ENCODE results near the gene NUP62. TPM values are rescaled to one million over a fixed set of nuclear protein-coding genes. Genes with fewer than 3 reads are reported as not detected.

NUP62 gene
- total and polyA plus RNA-seq, 2 of the 4 experiments (the other 2 are of a cell fraction) = 21.3 to 29.7 TPM

DNA sequence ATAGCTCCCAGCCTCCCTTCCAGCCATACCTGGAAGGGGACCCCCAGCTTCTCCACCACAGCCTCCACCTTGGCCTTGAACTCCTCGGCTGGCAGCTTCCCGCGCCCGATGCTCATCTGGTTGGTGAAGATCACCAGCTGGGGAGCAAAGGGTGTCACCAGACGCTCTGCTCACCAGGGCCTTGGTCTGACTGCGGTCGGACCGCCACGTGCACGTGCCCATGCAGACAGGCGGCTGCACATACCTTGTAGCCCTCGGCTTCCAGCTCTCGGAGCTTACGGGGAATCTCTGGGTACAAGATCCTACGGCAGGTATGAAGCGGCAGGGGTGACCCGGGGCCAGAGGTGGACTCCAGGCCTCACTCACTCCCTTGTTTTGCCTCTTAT is 65.4 kb downstream of the NUP62 start:
- Histone ChIP-seq H4K5ac (ENCODE audit: low read depth, low read length) (no peak overlapping the region), H2AK9ac (replicated peaks; ENCODE audit: low read depth, low read length, poor library complexity) (no peak overlapping the region), H2AFZ (replicated peaks; ENCODE audit: low read length, poor library complexity) (no peak overlapping the region), H2AK5ac (ENCODE audit: low read depth, low read length) (no peak overlapping the region), H3K36me3 (ENCODE audit: control insufficient read depth, insufficient read depth, low read length) (peaks cover 46% of the 10 kb centered on the region), H3K79me1 (ENCODE audit: low read depth in 1 of 2, low read length in 2 of 2) (peaks cover 23 to 69% of the 10 kb centered on the region in 2 experiments), H3K56ac (ENCODE audit: extremely low read depth, insufficient read depth, low read length) (no peak overlapping the region), H3K23ac (ENCODE audit: low read depth, low read length) (no peak overlapping the region), H3K9me1 (ENCODE audit: insufficient read depth, low read length) (peaks cover 13% of the 10 kb centered on the region), H2BK20ac (ENCODE audit: low read depth, low read length) (no peak overlapping the region), H4K8ac (ENCODE audit: low read depth in 2 of 2, low read length in 2 of 2) (no peak overlapping the region), H4K20me1 (ENCODE audit: insufficient read depth, low read length) (peaks cover 26% of the 10 kb centered on the region), H3K4me2 (ENCODE audit: low read depth, low read length) (no peak overlapping the region), H3K27me3 (ENCODE audit: control insufficient read depth, insufficient read depth, low read length) (no peaks in the 10 kb centered on the region), H3K18ac (ENCODE audit: low read depth, low read length) (no peak overlapping the region), H3K14ac (replicated peaks; ENCODE audit: low read depth, low read length) (no peak overlapping the region), H2BK120ac (ENCODE audit: low read depth, low read length) (no peak overlapping the region), H3K27ac (ENCODE audit: insufficient read depth, low read length) (no peak overlapping the region), H3K9me3 (ENCODE audit: control insufficient read depth, insufficient read depth, low read length) (no peaks in the 10 kb centered on the region), H4K91ac (ENCODE audit: insufficient read depth, low read depth, low read length) (no peak overlapping the region), H3K4me1 (ENCODE audit: control insufficient read depth, insufficient read depth, low read length) (peaks cover 9% of the 10 kb centered on the region), H3K4ac (ENCODE audit: low read depth, low read length) (no peak overlapping the region), H2BK15ac (ENCODE audit: low read depth, low read length) (no peak overlapping the region), H3K4me3 (ENCODE audit: insufficient read depth, low read depth, low read length) (no peak overlapping the region), H2BK5ac (ENCODE audit: low read depth, low read length, poor library complexity, severe bottlenecking) (no peak overlapping the region), H3K9ac (ENCODE audit: low read depth, low read length) (no peak overlapping the region)
- BruUV-seq (replicated peaks) = no TSS peak
- intact Hi-C loops (cut with micrococcal nuclease) = no loop called here
- dilution Hi-C loops (cut with HindIII; ENCODE audit: low sequenced_read_pairs, unreplicated experiment) = no loop called here
- ATAC-seq (ENCODE audit: low read depth) (no peak), DNase-seq (no peak)
- CTCF ChIA-PET = no interaction called here
- in situ Hi-C loops (cut with MboI; ENCODE audit: low sequenced_read_pairs) = no loop called here
- no peak for TF ChIP-seq RAD21 (IDR thresholded peaks at IDR 0.05; ENCODE audit: low read length)
- TF ChIP-seq SMC3 (IDR thresholded peaks at IDR 0.05; ENCODE audit: low read depth, low read length) = no peak
- WGBS, 2 experiments (ENCODE audit: extremely low coverage in 2 of 2, insufficient read length in 1 of 2) = 97% methylated on average over 15 of the region's 17 CpGs; no CpG with 5 or more reads in 1 of the 2 experiments
- POLR2A ChIA-PET (ENCODE audit: unreplicated experiment) = no interaction called here
